Dedifferentiated amniotic fluid mesenchymal stem cell (primary cell): ENCODE measurements around the gene MALRD1.
A peak's percentile ranks its signal among the peaks of the same experiment; 100 is the strongest.

Experiments used
- DNase-seq: peaks from one replicate; pipeline ENCODE4 v3.0.0-alpha.2; 2016; ENCODE audit errors: extremely low spot score

The MALRD1 gene

GRCh38 chr10:19652750-19653149 lies 604.1 kb downstream of the MALRD1 start:
- no peak for DNase-seq

GRCh38 chr10:19653931-19654330 lies 605.3 kb downstream of the MALRD1 start:
- DNase-seq: no peak

DNA sequence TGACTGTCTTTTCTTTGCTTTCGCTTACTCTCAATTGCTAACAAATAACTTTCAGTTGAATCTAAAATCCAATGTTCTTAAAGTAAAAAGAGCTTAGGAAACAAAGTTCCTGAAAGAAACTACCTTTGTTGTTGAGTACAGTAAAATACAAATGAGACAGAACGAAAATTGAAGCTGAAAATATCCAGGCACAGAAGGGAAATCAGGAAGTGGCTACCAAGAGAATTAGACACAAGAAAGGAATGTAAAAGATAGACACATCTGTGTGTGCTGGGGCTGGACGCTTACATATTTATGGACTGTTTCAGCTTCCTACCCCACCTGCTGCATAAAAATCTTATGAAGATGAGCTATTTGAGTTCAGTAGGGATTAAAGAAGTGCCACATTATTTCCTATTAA lies 606.0 kb downstream of the MALRD1 start:
- DNase-seq: peak; percentile 25

DNA sequence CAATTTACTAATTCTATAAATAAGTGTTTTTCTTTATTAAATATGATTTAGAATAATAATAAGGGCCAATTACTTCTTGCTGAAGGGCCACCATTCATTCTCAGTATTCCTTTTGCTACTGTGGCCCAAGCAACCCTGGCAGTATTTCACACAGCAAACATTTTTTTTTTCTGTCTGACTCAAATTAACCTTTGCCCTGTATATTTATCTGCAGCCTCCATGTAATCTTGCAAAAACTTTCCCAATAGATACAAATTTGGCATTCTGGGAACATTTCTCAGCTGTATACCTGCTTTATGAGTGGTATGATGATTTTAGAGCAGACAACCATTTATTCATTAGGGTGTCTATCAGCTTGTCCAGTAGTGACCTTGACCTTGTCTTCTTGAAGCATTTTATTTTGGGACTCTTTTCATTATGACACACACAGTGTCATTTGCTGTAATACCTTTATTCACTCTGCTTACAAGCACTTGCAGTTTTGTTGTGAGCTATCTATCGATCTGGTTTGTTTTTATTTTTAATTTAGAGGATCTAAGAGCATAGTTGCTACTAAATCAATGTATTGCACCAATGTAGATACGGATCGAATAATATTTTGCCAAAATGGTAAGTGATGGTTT lies 607.9 kb downstream of the MALRD1 start:
- no peak for DNase-seq

- no peak for DNase-seq
Measured at GRCh38 chr10:19658131-19658530, 609.5 kb downstream of the MALRD1 start.

GRCh38 chr10:19658622-19659233 lies 610.1 kb downstream of the MALRD1 start:
- DNase-seq: no peak

DNA sequence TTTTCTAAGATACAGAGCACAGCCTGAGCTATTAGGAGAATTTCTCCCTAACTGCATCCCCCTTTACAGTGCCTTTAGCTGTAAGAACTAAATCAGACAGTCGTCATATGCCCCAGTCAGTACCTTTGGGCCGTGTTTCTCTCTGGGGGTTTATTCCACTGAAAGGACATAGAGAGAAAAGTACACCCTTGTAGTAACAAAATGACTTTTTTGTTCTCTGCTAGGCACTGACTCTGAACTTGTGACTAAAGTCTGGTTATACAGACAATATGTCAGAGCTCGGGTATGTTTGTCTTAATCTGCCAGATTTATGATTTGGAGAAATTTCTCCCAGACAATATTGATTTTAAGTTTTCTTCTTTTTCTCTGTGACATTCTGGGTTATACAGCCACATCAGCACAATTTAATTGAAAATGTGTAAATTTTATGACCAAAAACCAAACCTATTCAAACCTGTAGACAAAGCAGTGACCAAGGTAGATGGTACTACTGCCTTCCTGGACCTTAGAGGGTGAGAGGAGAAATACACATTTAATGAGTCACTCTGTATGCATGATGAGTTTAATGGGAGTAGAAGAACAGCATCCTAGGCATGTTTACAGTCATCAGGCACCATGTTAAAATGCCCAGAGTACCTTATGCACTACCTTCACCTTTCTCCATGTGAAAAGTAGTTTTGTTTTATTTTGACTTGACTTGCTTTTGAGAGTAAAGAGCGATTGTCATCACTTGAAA lies 611.5 kb downstream of the MALRD1 start:
- DNase-seq: no peak

DNA sequence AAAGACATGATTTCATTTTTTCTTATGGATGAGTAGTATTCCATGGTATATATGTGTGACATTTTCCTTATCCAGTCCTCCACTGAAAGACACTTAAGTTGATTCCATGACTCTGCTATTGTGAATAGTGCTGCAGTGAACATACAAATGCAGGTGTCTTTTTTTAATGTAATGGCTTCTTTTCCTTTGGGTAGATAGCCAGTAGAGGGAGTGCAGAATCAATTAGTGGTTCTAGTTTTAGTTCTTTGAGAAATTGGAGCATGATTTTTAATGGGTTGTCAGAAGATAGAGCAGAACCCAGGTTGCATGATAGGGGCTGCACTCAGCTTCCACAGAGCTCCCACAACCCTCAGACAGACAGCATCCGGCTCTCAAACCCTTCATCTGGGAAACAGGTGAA lies 614.7 kb downstream of the MALRD1 start:
- no peak for DNase-seq

- no peak for DNase-seq
Measured at GRCh38 chr10:19668116-19668515, 619.5 kb downstream of the MALRD1 start.

GRCh38 chr10:19676063-19676462 lies 627.5 kb downstream of the MALRD1 start:
- no peak for DNase-seq

DNA sequence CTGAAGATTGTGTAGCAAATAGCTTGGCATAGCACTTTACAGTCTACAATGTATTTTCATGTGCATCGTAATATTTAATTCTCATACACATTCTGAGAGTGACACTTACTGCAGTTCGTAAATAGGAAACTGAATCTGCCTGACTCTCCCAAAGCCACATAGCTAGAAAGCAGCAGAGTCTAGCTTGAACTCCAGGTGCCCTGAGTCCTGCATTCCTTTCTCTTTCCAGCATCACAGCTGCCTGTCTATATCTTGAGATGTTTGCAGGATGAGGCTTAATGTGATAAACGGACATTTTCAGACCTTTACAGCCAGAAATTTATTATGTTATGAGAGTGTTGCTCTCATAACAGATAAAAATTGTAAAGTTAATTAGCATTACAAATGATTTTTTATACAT lies 634.8 kb downstream of the MALRD1 start:
- no peak for DNase-seq

DNA sequence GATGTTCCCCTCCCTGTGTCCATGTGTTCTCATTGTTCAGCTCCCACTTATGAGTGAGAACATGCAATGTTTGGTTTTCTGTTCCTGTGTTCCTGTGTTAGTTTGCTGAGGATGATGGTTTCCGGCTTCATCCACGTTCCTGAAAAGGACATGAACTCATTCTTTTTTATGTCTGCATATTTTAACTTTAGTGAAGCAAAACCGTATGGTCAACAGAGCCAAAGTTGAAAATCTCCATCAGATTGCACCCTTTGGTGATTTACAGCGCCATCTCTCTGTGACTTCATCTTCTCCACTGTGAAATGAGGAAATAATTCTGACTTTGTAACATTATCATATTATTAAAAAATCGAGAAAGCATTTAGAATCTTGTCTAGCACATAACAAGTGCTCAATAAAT lies 635.4 kb downstream of the MALRD1 start:
- peak; percentile 17 for DNase-seq

DNA sequence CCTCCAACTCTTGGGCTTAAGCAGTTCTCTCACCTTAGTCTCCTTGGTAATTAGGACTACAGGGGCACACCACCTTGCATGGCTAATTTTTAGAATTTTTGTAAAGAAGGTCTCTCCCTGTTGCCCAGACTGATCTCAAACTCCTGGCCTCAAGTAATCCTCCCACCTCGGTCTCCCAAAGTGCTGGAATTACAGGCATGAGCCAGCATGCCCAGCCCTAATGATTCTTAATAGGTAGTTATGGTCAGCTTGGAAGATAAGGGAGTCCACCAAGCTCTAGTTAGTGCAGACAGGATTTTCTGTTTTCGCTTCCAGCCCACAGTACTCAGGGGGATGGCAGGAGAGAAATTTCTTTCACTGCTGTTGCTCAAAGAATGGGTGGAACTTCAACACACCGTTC lies 639.7 kb downstream of the MALRD1 start:
- DNase-seq: no peak

DNA sequence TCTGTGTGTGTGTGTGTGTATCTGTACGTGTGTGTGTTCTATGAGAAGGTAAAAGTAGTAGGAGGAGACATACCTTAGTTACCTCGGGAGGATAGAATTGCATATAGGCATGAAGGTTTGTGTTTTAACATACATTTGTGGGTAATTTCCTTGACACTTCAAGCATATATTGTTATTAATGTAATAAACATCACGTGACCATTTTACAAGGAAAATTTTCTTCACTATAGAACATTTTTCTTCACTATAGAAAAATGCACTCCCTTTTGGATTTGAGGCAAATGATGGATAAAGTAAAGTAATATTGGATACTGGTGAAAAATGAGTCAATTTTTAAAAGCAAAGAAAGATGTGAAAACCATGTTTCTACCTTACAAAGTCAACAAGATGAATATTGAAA lies 640.6 kb downstream of the MALRD1 start:
- no peak for DNase-seq

DNA sequence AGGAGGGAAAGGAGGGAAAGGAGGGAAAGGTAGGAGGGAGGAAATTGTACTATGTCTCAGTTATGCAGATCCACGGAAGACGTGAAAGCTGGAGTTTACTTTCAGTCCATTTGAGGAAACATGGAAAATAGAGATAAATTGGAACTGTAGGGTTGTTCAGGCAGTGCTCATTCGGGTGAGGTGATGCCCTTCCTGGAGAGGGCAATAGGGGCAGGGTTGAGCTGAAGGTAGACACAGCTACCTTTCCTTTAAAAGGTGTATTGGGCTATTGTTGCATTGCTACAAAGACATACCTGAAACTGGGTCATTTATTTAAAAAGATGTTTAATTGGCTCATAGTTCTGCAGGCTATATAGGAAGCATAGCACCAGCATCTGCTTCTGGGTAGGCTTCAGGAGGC lies 650.7 kb downstream of the MALRD1 start:
- DNase-seq: no peak

DNA sequence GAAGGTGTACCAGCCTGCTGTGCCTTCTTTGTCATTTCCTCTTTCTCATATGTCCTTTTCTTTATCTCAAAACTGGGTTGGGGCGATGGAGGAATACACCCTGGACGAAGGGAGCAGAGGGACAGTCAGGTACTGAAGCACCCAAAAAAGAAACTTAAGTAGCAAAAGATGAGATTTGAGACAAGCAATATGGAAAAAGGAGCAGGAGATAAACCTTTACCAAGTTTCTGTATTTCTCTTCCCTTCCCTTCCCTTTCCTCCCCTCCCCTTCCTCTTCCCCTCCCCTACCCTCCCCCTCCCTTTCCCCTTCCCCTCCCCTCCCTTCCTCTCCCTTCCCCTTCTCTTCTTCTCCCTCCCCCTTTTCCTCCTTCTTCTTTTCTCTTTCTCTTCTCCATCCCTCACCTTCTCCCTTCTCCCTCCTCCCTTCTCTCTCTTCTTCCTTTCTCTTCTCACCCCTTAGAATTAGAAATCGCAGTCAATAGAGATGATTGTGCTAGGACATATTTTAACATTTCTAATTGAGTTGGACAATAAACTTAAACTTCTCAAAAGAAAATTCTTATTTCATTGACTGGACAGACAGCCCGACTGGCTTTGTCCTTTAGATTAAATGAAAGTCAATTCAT lies 652.9 kb downstream of the MALRD1 start:
- no peak for DNase-seq

GRCh38 chr10:19702215-19702614 lies 653.6 kb downstream of the MALRD1 start:
- no peak for DNase-seq

DNA sequence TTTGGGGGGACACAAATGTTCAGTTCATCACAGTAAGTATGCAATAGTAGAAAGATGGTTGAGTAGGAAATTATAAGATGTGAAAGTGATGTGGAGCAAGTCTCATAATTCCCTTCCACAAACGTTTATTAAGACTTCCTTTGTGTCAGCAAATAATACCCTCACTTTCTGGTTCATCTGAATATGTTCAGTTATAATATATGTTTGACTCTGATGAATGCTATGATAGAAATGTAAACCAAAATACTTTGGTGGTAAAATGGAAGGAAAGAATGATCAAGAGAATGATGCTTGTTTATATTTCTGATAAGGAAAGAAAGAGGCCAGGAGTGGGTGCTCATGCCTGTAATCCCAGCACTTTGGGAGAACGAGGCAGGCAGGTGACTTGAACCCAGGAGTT lies 655.9 kb downstream of the MALRD1 start:
- no peak for DNase-seq

GRCh38 chr10:19705250-19705649 lies 656.6 kb downstream of the MALRD1 start:
- DNase-seq: no peak

DNA sequence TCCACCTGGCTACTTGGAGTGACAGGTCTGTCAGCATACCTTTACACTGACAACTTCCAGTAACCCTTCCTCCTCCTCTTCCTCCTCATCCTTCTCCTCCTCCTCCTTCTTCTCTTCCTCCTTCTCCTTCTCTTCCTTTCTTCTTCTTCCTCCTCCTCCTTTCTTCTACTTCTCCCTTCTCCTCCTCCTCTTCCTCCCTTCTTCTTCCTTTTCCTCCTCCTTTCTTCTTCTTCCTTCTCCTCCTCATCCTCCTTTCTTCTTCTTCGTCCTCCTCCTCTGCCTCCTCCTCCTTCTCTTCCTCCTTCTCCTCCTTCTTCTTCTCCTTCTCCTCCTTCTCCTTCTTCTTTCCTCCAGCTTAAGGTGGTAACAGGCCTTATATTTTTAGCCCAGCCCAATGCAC lies 658.3 kb downstream of the MALRD1 start:
- DNase-seq: no peak

DNA sequence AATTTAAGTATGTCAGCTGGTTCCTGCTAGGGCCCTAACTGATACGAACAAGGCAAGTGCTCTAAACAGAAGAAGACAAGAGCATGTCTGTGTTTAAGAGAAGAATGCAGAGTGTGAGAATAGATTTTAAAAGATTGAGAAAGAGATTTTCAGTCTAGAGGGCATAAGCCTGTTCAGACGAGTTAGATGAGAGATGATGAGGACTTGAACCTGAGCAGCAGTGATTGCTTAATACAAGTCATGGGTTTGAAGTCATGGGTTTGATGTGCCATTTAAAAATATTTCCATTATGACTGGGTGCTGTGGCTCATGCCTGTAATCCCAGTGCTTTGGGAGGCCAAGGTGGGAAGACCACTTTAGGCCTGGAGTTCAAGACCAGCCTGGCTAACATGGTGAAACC lies 658.8 kb downstream of the MALRD1 start:
- no peak for DNase-seq

DNA sequence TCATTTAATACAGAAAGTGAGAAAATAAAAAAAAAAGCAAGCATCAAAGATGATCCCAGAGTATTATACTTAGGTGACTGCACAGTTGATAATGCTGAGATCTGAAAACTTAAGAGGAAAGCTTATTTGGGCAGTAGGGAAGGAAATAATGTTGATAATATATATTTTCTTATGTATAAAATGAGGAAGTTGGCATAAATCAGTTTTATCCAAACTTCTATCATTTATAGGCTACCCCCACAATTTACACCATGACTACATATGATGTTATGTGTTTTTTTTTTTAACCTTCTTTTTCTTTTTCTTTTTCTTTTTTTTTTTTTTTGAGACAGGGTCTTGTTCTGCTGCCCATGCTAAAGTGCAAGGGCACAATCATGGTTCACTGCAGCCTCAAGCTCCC lies 659.4 kb downstream of the MALRD1 start:
- DNase-seq: no peak

GRCh38 chr10:19710600-19710999 lies 662.0 kb downstream of the MALRD1 start:
- DNase-seq: no peak
